Measurements from ENCODE around the gene SSBP3. TPM values are rescaled to one million over a fixed set of nuclear protein-coding genes. Genes with fewer than 3 reads are reported as not detected.

SSBP3 gene
- polyA plus RNA-seq, 1 donor (not counting 4 experiments of a cell fraction or from before 2014, with no cell fraction given) = 16.9 TPM

- Histone ChIP-seq H4K20me1 (ENCODE audit: control insufficient read depth, extremely low read depth, insufficient read depth, low read length) (no peaks in the 10 kb centered on the region), H3K27ac (ENCODE audit: control insufficient read depth, insufficient read depth, low read length) (no peak overlapping the region)
These were observed 101.7 kb downstream of the SSBP3 start for GRCh38 chr1:54304518-54304917.

GRCh38 chr1:54302951-54303843 is 103.0 kb downstream of the SSBP3 start:
- no peaks in the 10 kb centered on the region for H3K4me1 ChIP-seq (ENCODE audit: control insufficient read depth, extremely low read depth, insufficient read depth, low read length)
- dilution Hi-C loops (cut with MboI; ENCODE audit: extremely low pct_ligation_motif_present, low sequenced_read_pairs) = no loop called here
- H3K4me3 ChIP-seq (ENCODE audit: control insufficient read depth in 2 of 3, extremely low read depth in 1 of 3, insufficient read depth in 2 of 3, low read depth in 1 of 3, low read length in 3 of 3) = no peak overlapping the region
- H3K9me3 ChIP-seq (ENCODE audit: control insufficient read depth, low read depth, low read length) = no peaks in the 10 kb centered on the region
- FAIRE-seq (no peak), DNase-seq (ENCODE audit: low read depth, low spot score) (no peak)
- no peaks in the 10 kb centered on the region for H3K36me3 ChIP-seq (ENCODE audit: control insufficient read depth in 2 of 2, extremely low read depth in 1 of 2, insufficient read depth in 2 of 2, low read length in 2 of 2)
- H2AFZ ChIP-seq (ENCODE audit: control insufficient read depth, low read length) = no peak overlapping the region
- peaks cover 13% of the 10 kb centered on the region for H3K79me2 ChIP-seq (ENCODE audit: control insufficient read depth, insufficient read depth, low read length)
- no peak overlapping the region for H3K9ac ChIP-seq (ENCODE audit: control insufficient read depth, extremely low read depth, insufficient read depth, low read length)
- H3K27me3 ChIP-seq (ENCODE audit: control insufficient read depth, extremely low read depth, insufficient read depth, low read length) = no peaks in the 10 kb centered on the region
- TF ChIP-seq CTCF (optimal IDR thresholded peaks at IDR 0.05 in 1 of 3, IDR thresholded peaks at IDR 0.05 in 1 of 3, conservative IDR thresholded peaks at IDR 0.05 in 1 of 3; ENCODE audit: extremely low read depth in 1 of 3, insufficient read depth in 2 of 3, low read length in 3 of 3) (no peak), EZH2 (IDR thresholded peaks at IDR 0.05; ENCODE audit: low read length) (no peak)
- no peaks in the 10 kb centered on the region for H4K20me1 ChIP-seq (ENCODE audit: control insufficient read depth, extremely low read depth, insufficient read depth, low read length)
- H3K9me1 ChIP-seq (ENCODE audit: control insufficient read depth, extremely low read depth, insufficient read depth, low read length) = no peaks in the 10 kb centered on the region
- H3K27ac ChIP-seq (ENCODE audit: control insufficient read depth, insufficient read depth, low read length) = no peak overlapping the region
- H3K4me2 ChIP-seq (ENCODE audit: control insufficient read depth, extremely low read depth, insufficient read depth, low read depth, low read length) = no peak overlapping the region

More at GRCh38 chr1:54304518-54304917, 101.7 kb downstream of the SSBP3 start:
- no peaks in the 10 kb centered on the region for H3K9me3 ChIP-seq (ENCODE audit: control insufficient read depth, low read depth, low read length)
- DNase-seq (ENCODE audit: low read depth, low spot score) (no peak), FAIRE-seq (no peak)
- dilution Hi-C loops (cut with MboI; ENCODE audit: extremely low pct_ligation_motif_present, low sequenced_read_pairs) = no loop called here
- H3K9me1 ChIP-seq (ENCODE audit: control insufficient read depth, extremely low read depth, insufficient read depth, low read length) = no peaks in the 10 kb centered on the region
- no peak overlapping the region for H3K4me2 ChIP-seq (ENCODE audit: control insufficient read depth, extremely low read depth, insufficient read depth, low read depth, low read length)
- H2AFZ ChIP-seq (ENCODE audit: control insufficient read depth, low read length) = no peak overlapping the region
- H3K4me1 ChIP-seq (ENCODE audit: control insufficient read depth, extremely low read depth, insufficient read depth, low read length) = peaks cover under 1% of the 10 kb centered on the region
- no peak overlapping the region for H3K4me3 ChIP-seq (ENCODE audit: control insufficient read depth in 2 of 3, extremely low read depth in 1 of 3, insufficient read depth in 2 of 3, low read depth in 1 of 3, low read length in 3 of 3)
- H3K36me3 ChIP-seq (ENCODE audit: control insufficient read depth in 2 of 2, extremely low read depth in 1 of 2, insufficient read depth in 2 of 2, low read length in 2 of 2) = no peaks in the 10 kb centered on the region
- TF ChIP-seq CTCF (optimal IDR thresholded peaks at IDR 0.05 in 1 of 3, IDR thresholded peaks at IDR 0.05 in 1 of 3, conservative IDR thresholded peaks at IDR 0.05 in 1 of 3; ENCODE audit: extremely low read depth in 1 of 3, insufficient read depth in 2 of 3, low read length in 3 of 3) = no peak
- TF ChIP-seq EZH2 (IDR thresholded peaks at IDR 0.05; ENCODE audit: low read length) = no peak
- H3K27me3 ChIP-seq (ENCODE audit: control insufficient read depth, extremely low read depth, insufficient read depth, low read length) = no peaks in the 10 kb centered on the region
- H3K9ac ChIP-seq (ENCODE audit: control insufficient read depth, extremely low read depth, insufficient read depth, low read length) = no peak overlapping the region
- peaks cover 13% of the 10 kb centered on the region for H3K79me2 ChIP-seq (ENCODE audit: control insufficient read depth, insufficient read depth, low read length)
